H1 (cell line): ENCODE measurements around the gene C19orf12. TPM values are rescaled to one million over a fixed set of nuclear protein-coding genes. Genes with fewer than 3 reads are reported as not detected.

Source experiments
- CBX5 ChIP-seq: fragments of 300-800, 300-1000 bp; sonication (generic); IDR thresholded peaks from 2 replicates; pipeline ENCODE4 v1.7.1; 2016; ENCODE audit warnings: antibody characterized with exemption, low read length, low read depth
- CEBPB ChIP-seq: IDR thresholded peaks from 2 replicates; pipeline ENCODE4 v1.6.1; 2012; ENCODE audit warnings: low read depth, low read length
- EGR1 ChIP-seq: IDR thresholded peaks from 2 replicates; pipeline ENCODE4 v1.6.1; 2011; ENCODE audit warnings: low read depth, low read length, borderline replicate concordance
- NANOG ChIP-seq: IDR thresholded peaks from 2 replicates; pipeline ENCODE4 v1.6.1; 2011; ENCODE audit warnings: low read length, low read depth, mild to moderate bottlenecking, inconsistent platforms; ENCODE audit not compliant: insufficient read depth, poor library complexity, severe bottlenecking
- PHF8 ChIP-seq: fragments of 200-600 bp; sonication (generic); conservative IDR thresholded peaks from 2 replicates; pipeline ENCODE4 v1.7.1; 2012; ENCODE audit warnings: low read depth, mild to moderate bottlenecking, inconsistent platforms, low read length, moderate library complexity
- RXRA ChIP-seq: IDR thresholded peaks from 2 replicates; pipeline ENCODE4 v1.6.1; 2011; ENCODE audit warnings: low read depth, mild to moderate bottlenecking, low read length, moderate library complexity; ENCODE audit not compliant: insufficient read depth
- SIRT6 ChIP-seq: IDR thresholded peaks from one replicate; pipeline ENCODE4 v1.7.1; 2012; ENCODE audit warnings: low read length, inconsistent platforms
- polyA plus RNA-seq, 7 experiments: library from polyadenylated mRNA; depleted of rRNA in 3 of 7; stranded (reverse) in 5 of 7; unstranded in 2 of 7; fragments of >200 nt in 5 of 7; fragments of 200-250 nt in 2 of 7; gene quantifications; 1 replicate in 5 of 7; 2 replicates in 1 of 7; 4 replicates in 1 of 7; pipeline versions ENCODE4 v1.2.1 to v1.2.3, GENCODE V29; 2011 to 2013; ENCODE audit warnings: missing spikeins in 2 of 7, mixed read lengths in 2 of 7
- total RNA-seq: library from RNA; stranded (reverse); fragmentation: NEBNext Ultra II Directional; extraction: Animal tissue kit (Norgen Biotek cat#: 25700); gene quantifications from 2 replicates; pipeline ENCODE4 v1.2.1, GENCODE V29; 2021

C19orf12 gene
- total and polyA plus RNA-seq, 2 of the 8 experiments (the other 6 are each of a cell fraction or from before 2014, with no cell fraction given), result 10.7 to 11.9 TPM

GRCh38 chr19:29712744-29713516 lies 2.1 kb downstream of the C19orf12 start (continued):
- no peak for TF ChIP-seq SIRT6
- no peak for TF ChIP-seq PHF8
- TF ChIP-seq EGR1, result no peak
- TF ChIP-seq RXRA, result no peak
- TF ChIP-seq CBX5, result no peak
- TF ChIP-seq NANOG, result no peak
- TF ChIP-seq CEBPB, result no peak
